Panc1 (cell line): ENCODE results near the gene CCDC73. TPM values are rescaled to one million over a fixed set of nuclear protein-coding genes. Genes with fewer than 3 reads are reported as not detected.

ENCODE experiments used
- ATAC-seq: fragments of 200-7000 bp; cut with Tn5 transposase; 2 replicates; pipeline ENCODE4 v1.9.1; 2020; ENCODE audit warnings: mild to moderate bottlenecking, moderate library complexity
- BruUV-seq: library from RNA; stranded (reverse); fragments of 400-500 nt; replicated peaks from 2 replicates; lab custom pipeline; 2021; lab: Mats Ljungman, UMichigan
- CTCF ChIA-PET: fragments of 300-600 bp; sonication (Branson Sonifier 250); formaldehyde crosslinking; loops from one replicate; lab custom pipeline; 2022; ENCODE audit warnings: antibody characterized with exemption; lab: Charles Lee
- POLR2A ChIA-PET: fragments of 300-600 bp; sonication (Branson Sonifier 250); formaldehyde crosslinking; loops from one replicate; lab custom pipeline; 2022; ENCODE audit warnings: antibody characterized with exemption; lab: Charles Lee
- DNase-seq: peaks from one replicate; pipeline ENCODE4 v3.0.0-alpha.2; 2010; ENCODE audit warnings: low read depth, low spot score
- H3K27ac ChIP-seq: 2 replicates; pipeline ENCODE4 v1.5.1; 2011; ENCODE audit warnings: mild to moderate bottlenecking, low read length, inconsistent platforms
- H3K27me3 ChIP-seq: fragments of 200-500 bp; sonication (Bioruptor generic); 2 replicates; pipeline ENCODE4 v1.6.0; 2014; ENCODE audit warnings: low read length, inconsistent platforms; ENCODE audit not compliant: control insufficient read depth, insufficient read depth
- H3K36me3 ChIP-seq: fragments of 200-500 bp; sonication (Bioruptor generic); 2 replicates; pipeline ENCODE4 v1.5.1; 2014; ENCODE audit warnings: inconsistent platforms, mild to moderate bottlenecking, low read length, moderate library complexity; ENCODE audit not compliant: control insufficient read depth, insufficient read depth
- H3K4me1 ChIP-seq: 2 replicates; pipeline ENCODE4 v1.5.1; 2011; ENCODE audit warnings: inconsistent platforms, mild to moderate bottlenecking, low read length, moderate library complexity; ENCODE audit not compliant: control insufficient read depth, insufficient read depth
- H3K4me3 ChIP-seq, 2 experiments: 2 replicates each; pipeline ENCODE4 v1.5.1; 2011 to 2012; ENCODE audit warnings: low read depth in 2 of 2, low read length in 2 of 2, mild to moderate bottlenecking in 2 of 2, inconsistent platforms in 1 of 2, moderate library complexity in 1 of 2
- H3K9me3 ChIP-seq: fragments of 200-500 bp; sonication (Bioruptor generic); 2 replicates; pipeline ENCODE4 v1.5.1; 2014; ENCODE audit warnings: low read depth, mild to moderate bottlenecking, inconsistent platforms, low read length, moderate library complexity; ENCODE audit not compliant: control insufficient read depth, insufficient read depth
- POLR2AphosphoS5 ChIP-seq: IDR thresholded peaks from 2 replicates; pipeline ENCODE4 v1.6.1; 2012; ENCODE audit warnings: mild to moderate bottlenecking, low read depth, low read length, moderate library complexity
- REST ChIP-seq, 2 experiments: IDR thresholded peaks; 2 replicates each; pipeline ENCODE4 v1.6.1; 2011 to 2012; ENCODE audit warnings: low read depth in 2 of 2, control low read depth in 1 of 2, low read length in 1 of 2, mild to moderate bottlenecking in 1 of 2, moderate library complexity in 1 of 2; ENCODE audit not compliant: insufficient read depth in 1 of 2
- SIN3A ChIP-seq: IDR thresholded peaks from 2 replicates; pipeline ENCODE4 v1.6.1; 2012; ENCODE audit warnings: low read depth, mild to moderate bottlenecking, low read length, moderate library complexity, borderline replicate concordance; ENCODE audit not compliant: insufficient read depth
- TCF7L2 ChIP-seq: IDR thresholded peaks from 2 replicates; pipeline ENCODE4 v1.6.1; 2011; ENCODE audit warnings: mild to moderate bottlenecking, low read depth, low read length, inconsistent platforms
- in situ Hi-C: cut with HindIII; loops from 2 replicates; pipeline ENCODE4 v1.10.0; 2016; ENCODE audit warnings: low sequenced_read_pairs, low pct_unique_long_range_greater_than_20kb
- intact Hi-C: fragments of 100-400 bp; cut with micrococcal nuclease; formaldehyde crosslinking; loops from one replicate; pipeline ENCODE4 v1.10.0; 2022; ENCODE audit not compliant: unreplicated experiment
- total RNA-seq: library from RNA; stranded (reverse); gene quantifications from one replicate; pipeline ENCODE4 v1.2.1, GENCODE V29; 2021; ENCODE audit not compliant: unreplicated experiment
- TF ChIP-seq, protein P1 (sequence below): fragments of 450-650 bp; IDR thresholded peaks from 2 replicates; pipeline ENCODE4 v1.5.1; 2017; ENCODE audit warnings: mild to moderate bottlenecking

Gene CCDC73
- total RNA-seq, 1 experiment from 2014 or later: not detected

GRCh38 chr11:32616903-32617302 is 177.6 kb downstream of the CCDC73 start:
- H3K4me3 ChIP-seq: no peak overlapping the region
- DNase-seq (no peak), ATAC-seq (no peak)
- H3K27ac ChIP-seq: no peak overlapping the region
- H3K9me3 ChIP-seq: no peaks in the 10 kb centered on the region
- in situ Hi-C loops (no loop called here), intact Hi-C loops (no loop called here)
- H3K4me1 ChIP-seq: no peaks in the 10 kb centered on the region
- no peaks in the 10 kb centered on the region for H3K36me3 ChIP-seq
- TF ChIP-seq REST (IDR thresholded peaks at IDR 0.05; ENCODE audit: insufficient read depth in 1 of 2, low read depth in 2 of 2, low read length in 1 of 2) (no peak), SIN3A (no peak), POLR2AphosphoS5 (no peak), TCF7L2 (no peak)
- TF ChIP-seq, protein P1, sequence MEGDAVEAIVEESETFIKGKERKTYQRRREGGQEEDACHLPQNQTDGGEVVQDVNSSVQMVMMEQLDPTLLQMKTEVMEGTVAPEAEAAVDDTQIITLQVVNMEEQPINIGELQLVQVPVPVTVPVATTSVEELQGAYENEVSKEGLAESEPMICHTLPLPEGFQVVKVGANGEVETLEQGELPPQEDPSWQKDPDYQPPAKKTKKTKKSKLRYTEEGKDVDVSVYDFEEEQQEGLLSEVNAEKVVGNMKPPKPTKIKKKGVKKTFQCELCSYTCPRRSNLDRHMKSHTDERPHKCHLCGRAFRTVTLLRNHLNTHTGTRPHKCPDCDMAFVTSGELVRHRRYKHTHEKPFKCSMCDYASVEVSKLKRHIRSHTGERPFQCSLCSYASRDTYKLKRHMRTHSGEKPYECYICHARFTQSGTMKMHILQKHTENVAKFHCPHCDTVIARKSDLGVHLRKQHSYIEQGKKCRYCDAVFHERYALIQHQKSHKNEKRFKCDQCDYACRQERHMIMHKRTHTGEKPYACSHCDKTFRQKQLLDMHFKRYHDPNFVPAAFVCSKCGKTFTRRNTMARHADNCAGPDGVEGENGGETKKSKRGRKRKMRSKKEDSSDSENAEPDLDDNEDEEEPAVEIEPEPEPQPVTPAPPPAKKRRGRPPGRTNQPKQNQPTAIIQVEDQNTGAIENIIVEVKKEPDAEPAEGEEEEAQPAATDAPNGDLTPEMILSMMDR: no peak
- H3K27me3 ChIP-seq: no peaks in the 10 kb centered on the region
- POLR2A ChIA-PET: no interaction called here
- no TSS peak for BruUV-seq
- CTCF ChIA-PET: no interaction called here

DNA sequence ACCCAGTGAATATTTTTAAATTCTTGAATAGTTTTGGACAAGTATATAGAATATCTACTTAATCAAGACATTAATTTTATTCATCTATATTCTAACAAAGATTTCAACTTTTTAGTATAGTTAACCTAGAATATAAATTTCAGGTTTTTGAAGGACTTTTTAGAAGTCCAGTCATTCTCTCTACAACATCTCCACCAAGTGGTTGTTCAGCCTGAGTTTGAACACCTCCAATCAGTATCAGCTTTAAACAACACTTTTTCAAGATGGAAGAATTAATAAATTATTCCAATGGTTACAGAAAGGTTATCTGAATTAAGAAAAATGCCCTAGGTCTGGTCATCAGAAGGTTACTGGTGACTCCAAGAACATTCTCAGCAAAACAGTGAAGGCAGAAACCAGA is 179.0 kb downstream of the CCDC73 start:
- in situ Hi-C loops: no loop called here
- no peaks in the 10 kb centered on the region for H3K9me3 ChIP-seq
- no peak overlapping the region for H3K4me3 ChIP-seq
- ATAC-seq: no peak
- no peak for DNase-seq
- H3K36me3 ChIP-seq: no peaks in the 10 kb centered on the region; the same call in 1 of the 2 replicates
- no peaks in the 10 kb centered on the region for H3K27me3 ChIP-seq
- ChIA-PET CTCF (interaction anchor here (1.0 kb wide), 1 partner anchor 292 kb away, joined by 3 read pairs; no protein-coding TSS in a partner anchor), POLR2A (interaction anchor here (0.7 kb wide), 1 partner anchor 212 kb away, joined by 3 read pairs; no protein-coding TSS in a partner anchor)
- intact Hi-C loops: no loop called here
- H3K4me1 ChIP-seq: no peaks in the 10 kb centered on the region
- TF ChIP-seq TCF7L2 (no peak), POLR2AphosphoS5 (no peak), SIN3A (no peak), REST (IDR thresholded peaks at IDR 0.05; ENCODE audit: insufficient read depth in 1 of 2, low read depth in 2 of 2, low read length in 1 of 2) (no peak)
- TF ChIP-seq, protein P1: peak; percentile 38; the same call in 1 of the 2 replicates
- BruUV-seq: no TSS peak
- no peak overlapping the region for H3K27ac ChIP-seq
